Measurements from ENCODE around the gene DEFB110. TPM values are rescaled to one million over a fixed set of nuclear protein-coding genes. Genes with fewer than 3 reads are reported as not detected.

DEFB110 gene
- total RNA-seq, 1 donor from 2014 or later, result not detected

DNA sequence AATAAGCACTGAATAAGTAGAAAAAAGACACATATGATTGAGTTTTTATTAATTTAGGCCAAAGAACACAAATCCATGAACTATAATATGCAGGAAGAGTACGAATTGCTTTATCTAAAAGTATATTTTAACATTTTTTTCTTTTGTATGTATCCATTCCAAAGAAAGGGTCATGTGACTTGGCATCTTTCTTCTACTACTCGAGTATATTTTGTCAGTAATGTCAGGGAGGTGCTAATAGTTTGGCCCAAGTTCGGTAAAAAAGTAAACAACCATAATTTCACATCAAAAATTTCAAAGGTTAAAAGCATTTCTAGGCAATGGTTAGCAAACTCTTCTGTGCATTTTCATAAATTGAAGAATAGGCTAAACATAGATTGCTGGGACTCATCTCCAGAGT lies 18.7 kb downstream of the DEFB110 start:
- H3K9me3 Mint-ChIP-seq (ENCODE audit: low read depth), result no peaks in the 10 kb centered on the region
- no peaks in the 10 kb centered on the region for H3K36me3 Mint-ChIP-seq (ENCODE audit: insufficient read depth)
- no peak for DNase-seq (ENCODE audit: low spot score, unreplicated experiment)
- no peak overlapping the region for H3K4me3 Mint-ChIP-seq (ENCODE audit: low read depth)
- H3K4me1 Mint-ChIP-seq (ENCODE audit: low read depth), result no peaks in the 10 kb centered on the region
- H3K27ac Mint-ChIP-seq, result no peak overlapping the region
- TF ChIP-seq, protein P1, sequence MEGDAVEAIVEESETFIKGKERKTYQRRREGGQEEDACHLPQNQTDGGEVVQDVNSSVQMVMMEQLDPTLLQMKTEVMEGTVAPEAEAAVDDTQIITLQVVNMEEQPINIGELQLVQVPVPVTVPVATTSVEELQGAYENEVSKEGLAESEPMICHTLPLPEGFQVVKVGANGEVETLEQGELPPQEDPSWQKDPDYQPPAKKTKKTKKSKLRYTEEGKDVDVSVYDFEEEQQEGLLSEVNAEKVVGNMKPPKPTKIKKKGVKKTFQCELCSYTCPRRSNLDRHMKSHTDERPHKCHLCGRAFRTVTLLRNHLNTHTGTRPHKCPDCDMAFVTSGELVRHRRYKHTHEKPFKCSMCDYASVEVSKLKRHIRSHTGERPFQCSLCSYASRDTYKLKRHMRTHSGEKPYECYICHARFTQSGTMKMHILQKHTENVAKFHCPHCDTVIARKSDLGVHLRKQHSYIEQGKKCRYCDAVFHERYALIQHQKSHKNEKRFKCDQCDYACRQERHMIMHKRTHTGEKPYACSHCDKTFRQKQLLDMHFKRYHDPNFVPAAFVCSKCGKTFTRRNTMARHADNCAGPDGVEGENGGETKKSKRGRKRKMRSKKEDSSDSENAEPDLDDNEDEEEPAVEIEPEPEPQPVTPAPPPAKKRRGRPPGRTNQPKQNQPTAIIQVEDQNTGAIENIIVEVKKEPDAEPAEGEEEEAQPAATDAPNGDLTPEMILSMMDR (IDR thresholded peaks at IDR 0.05; ENCODE audit: unreplicated experiment), result no peak
- H3K27me3 Mint-ChIP-seq, result no peaks in the 10 kb centered on the region

DNA sequence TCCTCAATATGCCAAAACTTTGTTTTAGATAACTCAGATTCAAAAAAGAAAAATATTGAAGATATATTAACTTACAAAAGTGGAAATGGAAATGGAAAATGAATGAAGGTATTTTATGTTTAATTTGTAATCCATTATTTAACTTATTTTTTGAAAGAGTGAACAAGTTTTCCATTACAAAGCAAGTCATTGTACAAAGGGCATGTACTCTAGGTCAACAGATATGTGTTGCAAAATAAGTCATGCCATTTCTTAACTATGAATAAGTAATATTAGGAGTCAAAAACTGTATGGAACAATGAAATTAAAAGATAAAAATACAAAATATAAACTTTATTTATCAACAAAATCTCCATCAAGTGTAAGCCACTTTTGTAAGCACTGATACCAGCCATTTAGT lies 26.5 kb downstream of the DEFB110 start:
- Mint-ChIP-seq H3K27ac (no peak overlapping the region), H3K9me3 (ENCODE audit: low read depth) (no peaks in the 10 kb centered on the region), H3K4me1 (ENCODE audit: low read depth) (no peaks in the 10 kb centered on the region), H3K36me3 (ENCODE audit: insufficient read depth) (no peaks in the 10 kb centered on the region), H3K27me3 (no peaks in the 10 kb centered on the region), H3K4me3 (ENCODE audit: low read depth) (no peak overlapping the region)
- no peak for DNase-seq (ENCODE audit: low spot score, unreplicated experiment)
- TF ChIP-seq, protein P1 (IDR thresholded peaks at IDR 0.05; ENCODE audit: unreplicated experiment), result no peak

DNA sequence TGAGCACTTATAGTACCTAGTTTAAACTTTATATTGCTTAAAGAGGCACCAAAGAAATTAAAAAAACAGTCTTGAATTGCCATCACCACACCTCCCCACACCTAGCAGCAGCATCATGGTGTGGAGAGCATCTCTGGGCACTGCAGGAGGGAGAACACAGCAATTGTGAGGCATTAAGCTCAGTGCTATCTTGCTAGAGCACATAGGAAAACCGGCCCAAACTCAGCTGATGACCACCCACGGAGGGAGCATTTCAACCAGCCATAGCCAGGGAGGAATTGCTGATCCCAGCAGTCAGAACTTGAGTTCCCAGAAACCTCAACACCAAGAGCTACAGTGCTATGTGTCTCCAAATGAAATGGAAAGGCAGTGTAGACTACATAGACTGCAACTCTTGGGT lies 32.9 kb downstream of the DEFB110 start:
- Mint-ChIP-seq H3K4me1 (ENCODE audit: low read depth) (peaks cover 5% of the 10 kb centered on the region), H3K9me3 (ENCODE audit: low read depth) (no peaks in the 10 kb centered on the region), H3K4me3 (ENCODE audit: low read depth) (no peak overlapping the region), H3K27ac (no peak overlapping the region), H3K36me3 (ENCODE audit: insufficient read depth) (no peaks in the 10 kb centered on the region), H3K27me3 (no peaks in the 10 kb centered on the region)
- TF ChIP-seq, protein P1 (IDR thresholded peaks at IDR 0.05; ENCODE audit: unreplicated experiment), result no peak
- DNase-seq (ENCODE audit: low spot score, unreplicated experiment), result no peak

DNA sequence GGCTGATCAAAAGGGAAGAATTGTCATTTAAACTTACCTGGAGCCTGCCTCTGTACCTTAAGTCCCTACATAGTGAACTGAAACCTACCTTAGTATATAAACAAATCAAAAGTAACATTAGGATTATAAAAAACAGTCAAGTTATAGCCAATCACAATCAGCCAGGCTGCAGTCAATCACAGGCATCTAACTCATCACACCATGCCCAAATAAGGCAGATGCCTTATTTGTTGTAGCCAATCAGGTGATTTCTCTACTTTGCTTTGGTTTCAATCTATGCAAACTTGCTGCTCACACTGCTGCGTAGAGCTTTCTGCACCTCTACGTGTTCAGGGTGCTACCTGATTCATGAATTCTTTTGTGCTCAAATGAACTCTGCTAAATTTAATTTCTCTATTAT lies 34.0 kb downstream of the DEFB110 start:
- no peak overlapping the region for H3K4me3 Mint-ChIP-seq (ENCODE audit: low read depth)
- H3K9me3 Mint-ChIP-seq (ENCODE audit: low read depth), result no peaks in the 10 kb centered on the region
- peaks cover 5% of the 10 kb centered on the region for H3K4me1 Mint-ChIP-seq (ENCODE audit: low read depth)

DNA sequence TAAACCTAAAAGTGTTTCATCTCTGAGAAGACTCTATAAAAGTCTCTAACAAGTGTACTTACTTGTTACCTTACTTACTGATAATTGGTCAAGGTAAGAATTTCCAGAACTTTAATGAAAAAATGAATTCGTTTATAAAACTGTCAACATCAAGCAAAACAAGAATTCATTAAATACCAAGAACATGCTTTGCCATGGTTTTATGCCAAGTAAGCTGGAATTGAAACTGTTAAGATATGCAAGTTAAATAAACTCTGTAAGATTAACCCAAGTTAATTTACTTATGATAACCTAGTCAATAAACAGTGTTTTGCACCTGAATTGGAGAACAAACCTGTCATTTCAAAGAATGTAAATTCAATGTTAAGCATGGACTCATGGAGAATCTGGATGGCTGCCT lies 35.2 kb downstream of the DEFB110 start:
- Mint-ChIP-seq H3K4me3 (ENCODE audit: low read depth) (no peak overlapping the region), H3K36me3 (ENCODE audit: insufficient read depth) (no peaks in the 10 kb centered on the region), H3K4me1 (ENCODE audit: low read depth) (peaks cover 5% of the 10 kb centered on the region), H3K27me3 (no peaks in the 10 kb centered on the region), H3K27ac (no peak overlapping the region), H3K9me3 (ENCODE audit: low read depth) (no peaks in the 10 kb centered on the region)
- TF ChIP-seq, protein P1 (IDR thresholded peaks at IDR 0.05; ENCODE audit: unreplicated experiment), result no peak
- DNase-seq (ENCODE audit: low spot score, unreplicated experiment), result no peak

More for the DNA sequence above, 34.0 kb downstream of the DEFB110 start:
- no peaks in the 10 kb centered on the region for H3K27me3 Mint-ChIP-seq
- DNase-seq (ENCODE audit: low spot score, unreplicated experiment), result no peak
- no peaks in the 10 kb centered on the region for H3K36me3 Mint-ChIP-seq (ENCODE audit: insufficient read depth)
- TF ChIP-seq, protein P1 (IDR thresholded peaks at IDR 0.05; ENCODE audit: unreplicated experiment), result no peak
- no peak overlapping the region for H3K27ac Mint-ChIP-seq

All from progenitor cell of endocrine pancreas (in vitro differentiated cells).